GM12891 (cell line): Measurements from ENCODE around the gene TOR1B.

Experiments
- POLR2A ChIP-seq: IDR thresholded peaks from 2 replicates; pipeline ENCODE4 v1.6.1; 2011; ENCODE audit warnings: low read depth, low read length, control low read depth
- POLR2AphosphoS5 ChIP-seq: IDR thresholded peaks from 2 replicates; pipeline ENCODE4 v1.6.1; 2011; ENCODE audit warnings: low read depth, low read length, control low read depth
- SPI1 ChIP-seq: IDR thresholded peaks from 2 replicates; pipeline ENCODE4 v1.6.1; 2011; ENCODE audit warnings: low read depth, low read length, control low read depth
- TAF1 ChIP-seq: IDR thresholded peaks from 2 replicates; pipeline ENCODE4 v1.6.1; 2011; ENCODE audit warnings: low read depth, low read length, control low read depth

DNA sequence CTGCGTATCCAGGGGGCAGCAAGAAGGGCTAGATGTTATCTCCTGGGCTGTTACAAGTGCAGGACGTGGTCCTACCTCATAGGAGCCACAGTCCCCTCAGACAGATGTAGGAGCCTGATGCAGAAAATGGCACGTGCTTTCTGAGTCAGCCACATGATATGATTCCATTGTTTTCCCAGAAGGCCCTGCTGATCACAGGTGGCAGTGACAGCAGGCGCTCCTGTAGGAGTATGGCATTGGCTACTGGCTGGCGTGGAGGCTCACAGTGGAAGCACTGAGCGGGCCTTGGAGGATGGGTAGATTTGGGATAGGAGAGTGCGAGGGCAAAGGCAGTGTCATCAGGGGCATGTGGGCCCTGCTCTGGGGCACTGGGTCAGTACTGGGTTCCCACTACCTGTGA is 54.2 kb downstream of the TOR1B start:
- no peak for TF ChIP-seq POLR2AphosphoS5
- no peak for TF ChIP-seq POLR2A
- no peak for TF ChIP-seq TAF1
- no peak for TF ChIP-seq SPI1
